IMR-90 (cell line): ENCODE results near the gene TSPAN4.

Experiments used
- BHLHE40 ChIP-seq: fragments of 150-350 bp; IDR thresholded peaks from 2 replicates; pipeline ENCODE4 v1.6.1; 2016; ENCODE audit warnings: mild to moderate bottlenecking, low read depth, low read length
- CEBPB ChIP-seq: IDR thresholded peaks from 2 replicates; pipeline ENCODE4 v1.6.1; 2012; ENCODE audit warnings: low read depth, low read length, improper control_type of control experiment
- CTCF ChIP-seq: conservative IDR thresholded peaks from 2 replicates; pipeline ENCODE4 v1.5.1; 2012; ENCODE audit warnings: mild to moderate bottlenecking, low read depth, low read length, improper control_type of control experiment
- MAFK ChIP-seq: IDR thresholded peaks from 2 replicates; pipeline ENCODE4 v1.6.1; 2012; ENCODE audit warnings: low read depth, low read length, improper control_type of control experiment
- RAD21 ChIP-seq: IDR thresholded peaks from 2 replicates; pipeline ENCODE4 v1.6.1; 2012; ENCODE audit warnings: low read length, improper control_type of control experiment
- RFX5 ChIP-seq: IDR thresholded peaks from 2 replicates; pipeline ENCODE4 v1.8.0; 2012; ENCODE audit warnings: low read depth, mild to moderate bottlenecking, low read length, moderate library complexity

DNA sequence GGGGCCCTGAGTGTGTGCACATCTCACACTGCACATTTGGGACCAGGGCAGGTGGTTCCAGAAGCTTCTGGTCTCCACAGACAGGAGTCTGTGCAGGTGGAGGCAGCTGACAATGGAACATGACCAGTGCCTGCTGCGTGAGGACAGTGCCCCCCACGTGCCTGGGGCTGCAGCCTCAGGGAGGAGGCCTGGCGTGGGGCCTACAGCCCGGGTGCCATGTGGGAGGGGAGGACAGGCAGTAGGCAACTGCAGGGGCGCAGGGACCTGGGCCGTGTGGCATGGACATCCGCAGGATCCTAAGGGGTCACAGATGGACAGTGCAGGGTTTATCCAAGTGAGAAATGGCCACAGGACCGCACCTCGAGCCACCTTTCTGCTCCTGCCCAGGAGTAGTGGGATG is 28.8 kb downstream of the TSPAN4 start:
- TF ChIP-seq RFX5 (no peak), CTCF (no peak), RAD21 (no peak), BHLHE40 (no peak), CEBPB (no peak), MAFK (no peak)
